LoVo (cell line): Measurements from ENCODE around the gene DND1.
A peak's percentile ranks its signal among the peaks of the same experiment; 100 is the strongest.
"Not testable (repeated sequence)": the region's sequence is repeated elsewhere in the genome, so short reads cannot be mapped to it uniquely, and the experiment has no call there.

Experiments used
- DNase-seq: peaks from one replicate; pipeline ENCODE4 v3.0.0-alpha.2; 2016; ENCODE audit warnings: low spot score

Gene DND1

GRCh38 chr5:140673187-140673976 is at the start of gene DND1:
Gene DND1, minus strand, starts transcription at chr5:140673576. Its CDS starts 34 bp downstream, at chr5:140673542.
- DNase-seq, result no peak

GRCh38 chr5:140721395-140721794 is 48.0 kb upstream of the DND1 start:
- DNase-seq, result not testable (repeated sequence)

- DNase-seq, result not testable (repeated sequence)
Observed at GRCh38 chr5:140720738-140721137, 47.4 kb upstream of the DND1 start.

GRCh38 chr5:140718266-140718592 is 44.9 kb upstream of the DND1 start:
- no peak for DNase-seq

GRCh38 chr5:140716238-140716637 is 42.9 kb upstream of the DND1 start:
- DNase-seq, result not testable (repeated sequence)

- DNase-seq, result no peak
Observed at GRCh38 chr5:140713562-140714094, 40.3 kb upstream of the DND1 start.

GRCh38 chr5:140711794-140712193 is 38.4 kb upstream of the DND1 start:
- DNase-seq, result no peak

GRCh38 chr5:140710899-140711552 is 37.6 kb upstream of the DND1 start:
- DNase-seq, result peak; percentile 96

GRCh38 chr5:140708787-140709186 is 35.4 kb upstream of the DND1 start:
- DNase-seq, result not testable (repeated sequence)

GRCh38 chr5:140707812-140708211 is 34.4 kb upstream of the DND1 start:
- no peak for DNase-seq

- peak; percentile 99 for DNase-seq
Observed at GRCh38 chr5:140700177-140701144, 27.1 kb upstream of the DND1 start, which contains the start of gene ZMAT2. Gene ZMAT2, plus strand, starts transcription at chr5:140700447. Its CDS starts 14 bp downstream, at chr5:140700461.

GRCh38 chr5:140696891-140697492 is 23.6 kb upstream of the DND1 start:
- no peak for DNase-seq

GRCh38 chr5:140694276-140694675 is 20.9 kb upstream of the DND1 start:
- no peak for DNase-seq

- DNase-seq, result peak; percentile 98
Observed at GRCh38 chr5:140690941-140691924, 17.9 kb upstream of the DND1 start, which contains the start of the genes HARS1 and HARS2. Gene HARS1, minus strand, starts transcription at chr5:140691370. Its CDS starts 66 bp downstream, at chr5:140691304. Gene HARS2, plus strand, starts transcription at chr5:140691455. Its CDS starts 194 bp downstream, at chr5:140691649.

- DNase-seq, result no peak
Observed at GRCh38 chr5:140690376-140690932, 17.1 kb upstream of the DND1 start.

GRCh38 chr5:140678993-140679392 is 5.6 kb upstream of the DND1 start:
- no peak for DNase-seq

GRCh38 chr5:140677947-140678346 is 4.6 kb upstream of the DND1 start:
- no peak for DNase-seq

- no peak for DNase-seq
Observed at GRCh38 chr5:140674629-140675028, 1.3 kb upstream of the DND1 start.

- DNase-seq, result no peak
Observed at GRCh38 chr5:140674211-140674610, 835 bp upstream of the DND1 start.
